ENCODE measurements around the gene TEX13C. TPM values are rescaled to one million over a fixed set of nuclear protein-coding genes. Genes with fewer than 3 reads are reported as not detected.

TEX13C gene
- total RNA-seq, 1 experiment from 2014 or later = 0.24 TPM

DNA sequence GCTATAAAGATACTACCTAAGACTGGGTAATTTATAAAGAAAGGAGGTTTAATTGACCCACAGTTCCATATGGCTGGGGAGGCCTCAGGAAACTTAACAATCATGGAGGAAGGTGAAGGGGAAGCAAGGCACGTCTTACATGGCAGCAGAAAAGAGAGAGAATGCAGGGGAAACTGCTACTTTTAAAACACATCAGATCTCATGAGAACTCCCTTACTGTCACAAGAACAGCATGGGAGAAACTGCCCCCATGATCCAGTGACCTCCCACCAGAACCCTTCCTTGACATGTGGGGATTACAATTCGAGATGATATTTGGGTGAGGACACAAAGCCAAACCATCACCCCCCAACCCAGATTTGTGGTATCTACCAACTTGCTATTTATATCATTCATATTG is 13.9 kb downstream of the TEX13C start:
- Mint-ChIP-seq H3K9me3 (peaks cover 0 to 8% of the 10 kb centered on the region in 2 experiments; a peak in 4 of 5 replicates), H3K27me3 (ENCODE audit: low read depth) (no peaks in the 10 kb centered on the region), H3K4me3 (no peak overlapping the region), H3K4me1 (no peaks in the 10 kb centered on the region), H3K27ac (no peak overlapping the region), H3K36me3 (ENCODE audit: insufficient read depth in 1 of 3, low read depth in 3 of 3) (no peaks in the 10 kb centered on the region)
- Histone ChIP-seq H2BK5ac (ENCODE audit: insufficient read length, low read length) (no peak overlapping the region), H3K56ac (ENCODE audit: insufficient read length, low read depth, low read length) (no peak overlapping the region), H2BK120ac (ENCODE audit: low read depth, low read length, poor library complexity, severe bottlenecking) (no peak overlapping the region), H4K20me1 (ENCODE audit: control insufficient read depth, insufficient read depth, insufficient read length) (no peaks in the 10 kb centered on the region), H3K4me1 (ENCODE audit: insufficient read depth, low read length) (no peaks in the 10 kb centered on the region), H2BK20ac (ENCODE audit: low read depth, low read length, poor library complexity, severe bottlenecking) (no peak overlapping the region), H3K9me3 (ENCODE audit: control insufficient read depth, low read depth, low read length) (no peaks in the 10 kb centered on the region), H3K18ac (ENCODE audit: insufficient read length, low read depth, low read length) (no peak overlapping the region), H3K23ac (ENCODE audit: insufficient read length, low read depth, low read length) (no peak overlapping the region), H4K8ac (replicated peaks; ENCODE audit: insufficient read length, low read depth, low read length) (no peak overlapping the region), H3K9ac (ENCODE audit: extremely low read depth, insufficient read length, low read length) (no peak overlapping the region), H3T11ph (ENCODE audit: low read length) (no peak overlapping the region), H4K5ac (ENCODE audit: insufficient read length, low read depth, low read length) (no peak overlapping the region), H3K4me2 (ENCODE audit: insufficient read depth, insufficient read length, low read length) (no peak overlapping the region), H3K79me2 (ENCODE audit: insufficient read depth, low read length) (no peaks in the 10 kb centered on the region), H3K4ac (ENCODE audit: low read depth, low read length) (no peak overlapping the region), H3K14ac (ENCODE audit: insufficient read depth, low read length) (no peak overlapping the region), H2BK15ac (ENCODE audit: low read depth, low read length) (no peak overlapping the region), H2BK12ac (ENCODE audit: insufficient read length, low read depth, low read length) (no peak overlapping the region), H3K23me2 (ENCODE audit: insufficient read length, low read depth, low read length, poor library complexity, severe bottlenecking) (no peaks in the 10 kb centered on the region), H3K27me3 (ENCODE audit: insufficient read depth, low read length) (no peaks in the 10 kb centered on the region), H3K79me1 (ENCODE audit: insufficient read depth, low read depth, low read length, poor library complexity, severe bottlenecking) (no peaks in the 10 kb centered on the region), H2AFZ (ENCODE audit: low read length) (no peak overlapping the region), H3K27ac (ENCODE audit: insufficient read length, low read depth, low read length) (no peak overlapping the region), H2AK5ac (ENCODE audit: insufficient read length, low read length) (no peak overlapping the region), H4K91ac (ENCODE audit: insufficient read length, low read depth, low read length) (no peak overlapping the region)
- TF ChIP-seq CTCF (conservative IDR thresholded peaks at IDR 0.05) = no peak
- WGBS (ENCODE audit: extremely low coverage, insufficient read length, low lambda C conversion rate) = no CpG with 5 or more reads among the region's 2 CpGs
- DNase-seq = no peak

All from H9 (cell line).